GM23338 (cell line): ENCODE measurements around the gene PKP3.
"Not testable (repeated sequence)": the region's sequence is repeated elsewhere in the genome, so short reads cannot be mapped to it uniquely, and the experiment has no call there.

Experiments used
- CREB1 ChIP-seq: fragments of 250-450 bp; sonication (Bioruptor Pico); IDR thresholded peaks from 2 replicates; pipeline ENCODE4 v1.5.0; 2020; ENCODE audit warnings: low read depth, mild to moderate bottlenecking, moderate library complexity
- EZH2 ChIP-seq: fragments of 200-600 bp; sonication (generic); IDR thresholded peaks from one replicate; pipeline ENCODE4 v1.8.0; 2017; ENCODE audit warnings: antibody characterized with exemption, mild to moderate bottlenecking, low read depth; ENCODE audit not compliant: unreplicated experiment
- EZH2phosphoT487 ChIP-seq: fragments of 200-600 bp; sonication (generic); IDR thresholded peaks from one replicate; pipeline ENCODE4 v1.8.1; 2018; ENCODE audit warnings: antibody characterized with exemption; ENCODE audit not compliant: unreplicated experiment
- POLR2AphosphoS5 ChIP-seq: IDR thresholded peaks from 2 replicates; pipeline ENCODE4 v1.6.1; 2016; ENCODE audit warnings: antibody characterized with exemption, low read depth
- TF ChIP-seq, protein P1 (sequence below), 2 experiments: fragments of 200-600 bp in 1 of 2; sonication (generic) in 1 of 2; conservative IDR thresholded peaks; 2 replicates each; pipeline versions ENCODE4 v1.5.1 to v1.6.1; 2016 to 2017; ENCODE audit warnings: antibody characterized with exemption in 2 of 2, low read depth in 2 of 2, mild to moderate bottlenecking in 2 of 2, moderate library complexity in 1 of 2
- TF ChIP-seq, protein P2 (sequence below): IDR thresholded peaks from one replicate; pipeline ENCODE4 v1.6.1; 2018; ENCODE audit warnings: antibody characterized with exemption; ENCODE audit not compliant: unreplicated experiment
- TF ChIP-seq, protein P3 (sequence below): IDR thresholded peaks from 2 replicates; pipeline ENCODE4 v1.6.1; 2016; ENCODE audit warnings: antibody characterized with exemption

DNA sequence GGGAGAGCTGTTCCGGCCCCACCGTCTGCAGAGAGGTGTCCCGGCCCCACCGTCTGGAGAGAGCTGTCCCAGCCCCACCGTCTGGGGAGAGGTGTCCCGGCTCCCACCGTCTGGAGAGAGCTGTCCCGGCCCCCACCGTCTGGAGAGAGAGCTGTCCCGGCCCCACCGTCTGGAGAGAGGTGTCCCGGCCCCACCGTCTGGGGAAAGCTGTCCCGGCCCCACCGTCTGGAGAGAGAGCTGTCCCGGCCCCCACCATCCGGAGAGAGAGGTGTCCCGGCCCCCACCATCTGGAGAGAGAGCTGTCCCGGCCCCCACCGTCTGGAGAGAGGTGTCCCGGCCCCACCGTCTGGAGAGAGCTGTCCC is 30.6 kb upstream of the PKP3 start:
- TF ChIP-seq, protein P1, sequence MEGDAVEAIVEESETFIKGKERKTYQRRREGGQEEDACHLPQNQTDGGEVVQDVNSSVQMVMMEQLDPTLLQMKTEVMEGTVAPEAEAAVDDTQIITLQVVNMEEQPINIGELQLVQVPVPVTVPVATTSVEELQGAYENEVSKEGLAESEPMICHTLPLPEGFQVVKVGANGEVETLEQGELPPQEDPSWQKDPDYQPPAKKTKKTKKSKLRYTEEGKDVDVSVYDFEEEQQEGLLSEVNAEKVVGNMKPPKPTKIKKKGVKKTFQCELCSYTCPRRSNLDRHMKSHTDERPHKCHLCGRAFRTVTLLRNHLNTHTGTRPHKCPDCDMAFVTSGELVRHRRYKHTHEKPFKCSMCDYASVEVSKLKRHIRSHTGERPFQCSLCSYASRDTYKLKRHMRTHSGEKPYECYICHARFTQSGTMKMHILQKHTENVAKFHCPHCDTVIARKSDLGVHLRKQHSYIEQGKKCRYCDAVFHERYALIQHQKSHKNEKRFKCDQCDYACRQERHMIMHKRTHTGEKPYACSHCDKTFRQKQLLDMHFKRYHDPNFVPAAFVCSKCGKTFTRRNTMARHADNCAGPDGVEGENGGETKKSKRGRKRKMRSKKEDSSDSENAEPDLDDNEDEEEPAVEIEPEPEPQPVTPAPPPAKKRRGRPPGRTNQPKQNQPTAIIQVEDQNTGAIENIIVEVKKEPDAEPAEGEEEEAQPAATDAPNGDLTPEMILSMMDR (conservative IDR thresholded peaks at IDR 0.05; ENCODE audit: low read depth in 2 of 2), result not testable (repeated sequence)
- not testable (repeated sequence) for TF ChIP-seq POLR2AphosphoS5; EZH2; EZH2phosphoT487; CREB1 (CRISPR knock-in tag)
- TF ChIP-seq, protein P2, sequence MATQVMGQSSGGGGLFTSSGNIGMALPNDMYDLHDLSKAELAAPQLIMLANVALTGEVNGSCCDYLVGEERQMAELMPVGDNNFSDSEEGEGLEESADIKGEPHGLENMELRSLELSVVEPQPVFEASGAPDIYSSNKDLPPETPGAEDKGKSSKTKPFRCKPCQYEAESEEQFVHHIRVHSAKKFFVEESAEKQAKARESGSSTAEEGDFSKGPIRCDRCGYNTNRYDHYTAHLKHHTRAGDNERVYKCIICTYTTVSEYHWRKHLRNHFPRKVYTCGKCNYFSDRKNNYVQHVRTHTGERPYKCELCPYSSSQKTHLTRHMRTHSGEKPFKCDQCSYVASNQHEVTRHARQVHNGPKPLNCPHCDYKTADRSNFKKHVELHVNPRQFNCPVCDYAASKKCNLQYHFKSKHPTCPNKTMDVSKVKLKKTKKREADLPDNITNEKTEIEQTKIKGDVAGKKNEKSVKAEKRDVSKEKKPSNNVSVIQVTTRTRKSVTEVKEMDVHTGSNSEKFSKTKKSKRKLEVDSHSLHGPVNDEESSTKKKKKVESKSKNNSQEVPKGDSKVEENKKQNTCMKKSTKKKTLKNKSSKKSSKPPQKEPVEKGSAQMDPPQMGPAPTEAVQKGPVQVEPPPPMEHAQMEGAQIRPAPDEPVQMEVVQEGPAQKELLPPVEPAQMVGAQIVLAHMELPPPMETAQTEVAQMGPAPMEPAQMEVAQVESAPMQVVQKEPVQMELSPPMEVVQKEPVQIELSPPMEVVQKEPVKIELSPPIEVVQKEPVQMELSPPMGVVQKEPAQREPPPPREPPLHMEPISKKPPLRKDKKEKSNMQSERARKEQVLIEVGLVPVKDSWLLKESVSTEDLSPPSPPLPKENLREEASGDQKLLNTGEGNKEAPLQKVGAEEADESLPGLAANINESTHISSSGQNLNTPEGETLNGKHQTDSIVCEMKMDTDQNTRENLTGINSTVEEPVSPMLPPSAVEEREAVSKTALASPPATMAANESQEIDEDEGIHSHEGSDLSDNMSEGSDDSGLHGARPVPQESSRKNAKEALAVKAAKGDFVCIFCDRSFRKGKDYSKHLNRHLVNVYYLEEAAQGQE, result not testable (repeated sequence)
- TF ChIP-seq, protein P3, sequence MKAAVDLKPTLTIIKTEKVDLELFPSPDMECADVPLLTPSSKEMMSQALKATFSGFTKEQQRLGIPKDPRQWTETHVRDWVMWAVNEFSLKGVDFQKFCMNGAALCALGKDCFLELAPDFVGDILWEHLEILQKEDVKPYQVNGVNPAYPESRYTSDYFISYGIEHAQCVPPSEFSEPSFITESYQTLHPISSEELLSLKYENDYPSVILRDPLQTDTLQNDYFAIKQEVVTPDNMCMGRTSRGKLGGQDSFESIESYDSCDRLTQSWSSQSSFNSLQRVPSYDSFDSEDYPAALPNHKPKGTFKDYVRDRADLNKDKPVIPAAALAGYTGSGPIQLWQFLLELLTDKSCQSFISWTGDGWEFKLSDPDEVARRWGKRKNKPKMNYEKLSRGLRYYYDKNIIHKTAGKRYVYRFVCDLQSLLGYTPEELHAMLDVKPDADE, result not testable (repeated sequence)
